K562 treated with DMSO at 1 percent for 12 hours (cell line): ENCODE data around the gene SH3TC1. TPM values are rescaled to one million over a fixed set of nuclear protein-coding genes. Genes with fewer than 3 reads are reported as not detected.

ENCODE experiments used
- total RNA-seq: library from RNA; unstranded; fragments of 300-600 nt; gene quantifications from 2 replicates; pipeline ENCODE4 v1.2.3, GENCODE V29; 2022; ENCODE audit not compliant: insufficient read depth

The SH3TC1 gene
- 7.4 and 11.2 TPM in 2 replicates for total RNA-seq

DNA sequence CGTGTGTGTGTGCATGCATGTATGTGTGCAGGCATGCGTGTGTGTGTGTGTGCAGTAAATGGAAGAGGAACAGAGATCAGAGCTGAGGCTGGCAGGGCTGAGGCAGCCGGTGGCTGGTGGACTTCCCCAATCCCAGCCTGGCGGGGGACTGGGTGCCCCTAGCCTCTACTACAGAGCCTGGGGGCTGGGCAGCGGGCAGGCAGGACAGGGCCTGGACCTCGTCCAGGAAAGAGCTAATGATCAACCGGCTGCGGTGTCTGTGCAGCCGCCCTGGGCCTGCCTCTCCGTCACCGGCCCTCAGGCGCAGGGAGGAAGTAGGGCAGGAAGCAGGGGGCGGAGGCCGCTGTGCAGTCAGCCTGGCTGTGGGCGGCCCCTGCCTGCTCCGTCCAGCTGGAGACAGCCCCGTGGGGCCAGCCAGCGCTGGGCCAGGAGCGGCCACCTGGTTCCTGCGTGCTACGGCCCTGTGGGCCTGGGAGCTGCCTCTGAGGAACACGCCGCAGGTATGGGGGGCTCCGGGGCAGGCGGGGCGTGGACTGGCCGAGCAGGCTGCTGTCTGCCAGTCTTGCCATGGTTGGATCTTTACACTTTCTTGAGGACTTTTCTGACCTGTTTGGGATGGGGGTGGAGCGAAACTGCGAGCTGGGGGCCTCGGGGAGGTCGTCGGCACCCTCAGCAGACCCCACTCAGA is at the start of gene SH3TC1:
Gene SH3TC1 (plus strand): TSS at position 385 of the 688 bp plus-strand sequence. CDS start 5,905 bp downstream, outside the sequence.

DNA sequence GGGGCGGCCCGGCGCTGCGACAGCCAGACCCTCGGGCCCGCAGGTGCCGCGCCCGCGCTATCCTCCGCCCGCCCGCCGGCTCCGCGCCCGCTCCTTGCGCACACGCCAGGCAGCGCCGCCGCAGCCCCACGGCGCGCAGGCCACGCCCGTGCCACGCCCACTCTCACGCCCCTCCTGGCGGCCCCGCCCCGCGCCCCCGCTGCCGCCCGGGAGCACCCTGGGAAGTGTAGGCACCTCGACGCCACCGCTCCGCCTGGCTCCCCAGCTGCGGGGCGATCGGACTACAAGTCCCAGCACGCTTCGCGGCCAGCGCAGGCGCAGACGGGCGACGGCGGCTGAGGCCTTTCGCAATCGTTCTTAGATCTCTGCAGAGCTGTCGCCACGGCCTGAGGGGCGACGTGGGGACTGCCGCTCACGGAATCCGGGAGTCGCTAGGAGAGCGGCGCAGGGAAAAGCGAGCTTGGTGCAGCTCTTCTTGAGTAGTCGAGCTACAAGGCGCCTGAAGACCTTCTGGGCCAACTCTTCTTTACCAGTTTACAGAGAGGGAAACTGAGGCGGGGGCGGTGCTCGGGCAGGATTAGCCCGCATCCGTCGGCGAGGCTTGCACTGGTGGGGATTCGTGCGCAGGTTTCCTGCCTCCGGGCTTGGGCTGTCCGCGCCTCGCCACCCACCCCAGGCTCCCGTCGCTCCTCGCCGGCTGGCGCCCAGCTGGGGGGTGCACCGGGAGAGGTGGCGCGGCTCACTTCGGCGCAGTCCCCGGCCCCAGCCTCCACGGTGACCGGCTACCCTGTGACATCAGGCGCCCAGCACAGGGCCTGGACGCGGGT is 40.2 kb upstream of the SH3TC1 start, which contains the start of gene ABLIM2:
Gene ABLIM2 (minus strand): TSS at position 104 of the 827 bp plus-strand sequence. CDS start 124 bp downstream, outside the sequence.

DNA sequence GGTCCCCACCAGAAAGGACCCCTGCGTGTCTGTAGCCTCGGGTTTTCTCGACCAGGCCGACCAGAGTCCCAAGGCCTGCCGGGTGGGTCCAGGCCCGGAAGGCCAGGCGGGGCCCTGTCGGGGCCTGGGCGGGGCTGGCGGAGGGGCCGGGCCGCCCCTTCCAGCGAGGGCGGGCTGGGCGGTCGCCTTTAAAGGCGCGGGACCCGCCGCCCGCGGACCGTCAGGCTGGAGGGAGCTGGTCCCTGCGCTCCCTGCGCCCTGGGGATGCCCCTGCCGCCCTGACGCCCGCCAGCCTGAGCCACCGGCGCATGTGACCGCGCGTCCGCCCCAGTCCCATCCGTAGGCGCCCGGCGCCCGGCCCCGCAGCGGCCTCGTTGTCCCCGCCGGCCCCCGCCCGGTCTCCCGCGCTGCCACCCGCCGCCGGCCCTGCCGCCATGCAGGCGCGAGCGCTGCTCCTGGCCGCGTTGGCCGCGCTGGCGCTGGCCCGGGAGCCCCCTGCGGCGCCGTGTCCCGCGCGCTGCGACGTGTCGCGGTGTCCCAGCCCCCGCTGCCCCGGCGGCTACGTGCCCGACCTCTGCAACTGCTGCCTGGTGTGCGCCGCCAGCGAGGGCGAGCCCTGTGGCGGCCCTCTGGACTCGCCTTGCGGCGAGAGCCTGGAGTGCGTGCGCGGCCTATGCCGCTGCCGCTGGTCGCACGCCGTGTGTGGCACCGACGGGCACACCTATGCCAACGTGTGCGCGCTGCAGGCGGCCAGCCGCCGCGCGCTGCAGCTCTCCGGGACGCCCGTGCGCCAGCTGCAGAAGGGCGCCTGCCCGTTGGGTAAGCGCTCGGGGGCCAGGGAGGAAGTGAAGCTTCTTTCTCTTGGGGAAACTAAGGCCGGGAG is 70.7 kb downstream of the SH3TC1 start, which contains the start of gene HTRA3:
Gene HTRA3 (plus strand): TSS at position 220 of the 883 bp plus-strand sequence. CDS start 215 bp downstream, at position 435.

Other genes starting within 250 kb of the SH3TC1 start
- gene ABLIM2, start 40.5 kb upstream of the SH3TC1 start, total RNA-seq: not detected in 2 replicates
- gene HTRA3, start 70.5 kb downstream of the SH3TC1 start, total RNA-seq: 0.80 and 1.8 TPM in 2 replicates
- 11.3 and 21.4 TPM in 2 replicates for gene ACOX3, start 241.4 kb downstream of the SH3TC1 start, total RNA-seq
- gene TRMT44, start 241.5 kb downstream of the SH3TC1 start, total RNA-seq: 12.8 and 13.8 TPM in 2 replicates